Measurements from ENCODE around the gene ACAP2.
A peak's percentile ranks its signal among the peaks of the same experiment; 100 is the strongest.
"Not testable (repeated sequence)": the region's sequence is repeated elsewhere in the genome, so short reads cannot be mapped to it uniquely, and the experiment has no call there.

ACAP2 gene

DNA sequence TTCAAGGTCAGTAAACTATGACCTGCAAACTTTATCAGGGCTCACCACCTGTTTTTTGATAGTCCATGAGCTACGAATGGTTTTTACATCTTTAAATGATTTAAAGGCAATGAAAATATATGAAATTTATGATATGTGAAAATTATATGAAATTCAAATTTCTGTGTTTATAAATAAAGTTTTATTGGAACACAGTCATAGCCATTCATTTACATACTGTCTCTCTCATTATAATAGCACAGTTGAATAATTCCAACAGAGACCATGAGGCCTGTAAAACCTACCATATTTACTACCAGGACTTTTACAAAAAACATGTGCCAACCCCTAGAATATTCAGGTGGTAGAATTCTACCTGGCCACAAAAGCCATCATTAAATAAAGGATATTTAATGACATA is 107.9 kb downstream of the ACAP2 start:
- no peak for FAIRE-seq
- no peak for TF ChIP-seq TAF1 (IDR thresholded peaks at IDR 0.05; ENCODE audit: borderline replicate concordance, low read depth, low read length)
- TF ChIP-seq POLR2A (IDR thresholded peaks at IDR 0.05; ENCODE audit: low read depth, low read length): no peak
- TF ChIP-seq POLR2AphosphoS5 (IDR thresholded peaks at IDR 0.05; ENCODE audit: low read depth, low read length): no peak
- no peak for DNase-seq (ENCODE audit: insufficient read length)

DNA sequence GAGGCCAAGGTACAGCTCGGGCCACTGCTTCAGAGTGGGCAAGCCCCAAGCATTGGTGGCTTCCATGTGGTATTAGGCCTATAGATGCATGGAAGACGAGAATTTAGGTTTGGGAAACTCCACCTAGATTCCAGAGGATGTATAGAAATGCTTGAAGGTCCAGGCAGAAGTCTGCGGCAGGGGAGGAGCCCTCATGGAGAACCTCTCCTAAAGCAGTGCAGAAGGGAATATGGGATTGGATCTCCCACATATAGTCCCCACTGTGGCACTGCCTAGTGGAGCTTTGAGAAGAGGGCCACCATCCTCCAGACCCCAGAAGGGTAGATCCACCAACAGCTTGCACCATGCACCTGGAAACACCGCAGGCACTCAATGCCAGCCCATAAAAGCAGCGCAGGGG is 123.8 kb downstream of the ACAP2 start:
- DNase-seq (ENCODE audit: insufficient read length) (no peak), FAIRE-seq (no peak)
- TF ChIP-seq POLR2A (IDR thresholded peaks at IDR 0.05; ENCODE audit: low read depth, low read length): no peak

DNA sequence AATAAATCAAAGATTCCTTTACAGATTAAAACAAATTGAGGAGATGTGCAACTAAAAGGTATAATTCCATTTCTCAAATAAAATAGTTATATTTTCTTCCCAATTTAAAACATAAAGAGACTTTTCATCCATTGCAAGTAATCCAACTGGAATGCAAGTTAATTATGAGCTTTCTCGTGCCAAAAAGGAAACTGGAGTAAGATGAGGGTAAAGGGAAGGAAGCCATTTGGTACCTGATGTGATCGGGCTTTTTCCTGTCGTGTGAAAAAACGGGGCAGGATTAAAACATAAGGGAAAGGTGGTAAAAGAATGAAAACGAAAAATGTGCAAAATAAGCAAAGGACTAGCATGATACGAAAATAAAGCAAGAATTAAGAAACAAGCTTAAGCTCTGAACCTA is 130.1 kb downstream of the ACAP2 start:
- TF ChIP-seq POLR2A (IDR thresholded peaks at IDR 0.05; ENCODE audit: low read depth, low read length) (no peak), POLR2AphosphoS5 (IDR thresholded peaks at IDR 0.05; ENCODE audit: low read depth, low read length) (no peak), TAF1 (IDR thresholded peaks at IDR 0.05; ENCODE audit: borderline replicate concordance, low read depth, low read length) (no peak)
- peak; percentile 65 for FAIRE-seq
- no peak for DNase-seq (ENCODE audit: insufficient read length)

DNA sequence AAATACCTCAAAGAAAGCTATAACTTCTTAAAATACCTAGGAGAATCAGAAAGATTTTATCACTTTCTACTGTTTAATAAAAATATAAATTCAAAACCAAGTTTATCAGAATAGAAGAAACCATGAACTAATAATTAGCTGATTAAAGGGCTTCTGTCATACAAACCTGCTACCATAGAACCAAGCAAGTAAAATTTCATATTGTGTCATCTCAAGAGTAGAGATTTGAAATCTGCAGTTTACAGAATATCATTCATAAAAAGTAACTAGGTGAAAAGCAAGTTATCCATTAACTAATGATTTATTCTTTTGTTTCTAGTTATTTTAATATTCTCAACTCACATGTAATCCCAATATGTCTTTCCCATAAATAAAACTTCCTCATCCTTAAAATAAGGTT is 135.1 kb downstream of the ACAP2 start:
- FAIRE-seq: no peak
- no peak for DNase-seq (ENCODE audit: insufficient read length)
- TF ChIP-seq POLR2AphosphoS5 (IDR thresholded peaks at IDR 0.05; ENCODE audit: low read depth, low read length): no peak
- no peak for TF ChIP-seq POLR2A (IDR thresholded peaks at IDR 0.05; ENCODE audit: low read depth, low read length)
- no peak for TF ChIP-seq TAF1 (IDR thresholded peaks at IDR 0.05; ENCODE audit: borderline replicate concordance, low read depth, low read length)

DNA sequence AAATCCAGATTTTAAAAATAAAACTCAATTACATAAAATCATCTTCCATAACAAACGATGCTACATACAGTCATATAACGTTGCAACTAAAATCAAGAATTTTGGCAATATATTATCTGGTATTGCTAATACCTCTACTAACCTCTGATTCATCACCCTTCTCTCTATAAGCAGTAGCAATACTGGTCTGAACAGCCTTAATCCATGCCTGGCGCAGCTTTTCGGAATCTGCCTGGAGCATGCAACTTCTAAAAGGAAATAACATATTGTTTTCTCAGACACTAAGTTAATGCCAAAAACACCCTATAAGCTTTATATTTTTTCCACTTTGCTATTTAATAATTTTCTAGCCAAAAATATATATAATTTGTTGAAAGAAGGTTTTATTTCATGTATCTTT is 136.5 kb downstream of the ACAP2 start:
- TF ChIP-seq POLR2A (IDR thresholded peaks at IDR 0.05; ENCODE audit: low read depth, low read length) (no peak), POLR2AphosphoS5 (IDR thresholded peaks at IDR 0.05; ENCODE audit: low read depth, low read length) (no peak), TAF1 (IDR thresholded peaks at IDR 0.05; ENCODE audit: borderline replicate concordance, low read depth, low read length) (no peak)
- DNase-seq (ENCODE audit: insufficient read length) (no peak), FAIRE-seq (no peak)

DNA sequence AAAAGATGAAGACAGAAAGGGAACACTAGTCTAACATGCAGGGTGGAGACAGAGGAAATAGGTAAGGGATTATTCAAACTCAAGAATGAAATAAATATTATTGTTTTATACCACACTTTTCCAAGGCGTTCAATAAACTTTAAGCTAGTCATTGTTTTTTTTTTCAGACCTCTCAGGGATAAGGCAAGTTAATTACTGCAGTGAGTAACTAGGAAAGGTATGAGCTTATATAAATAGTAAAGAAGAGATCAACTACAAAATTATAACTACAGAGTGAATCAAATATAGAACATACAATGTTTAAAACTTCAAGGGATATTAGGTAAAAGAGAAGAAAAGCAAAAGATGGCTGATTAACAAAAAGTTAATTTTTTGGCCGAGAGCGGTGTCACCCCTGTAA is 140.4 kb downstream of the ACAP2 start:
- TF ChIP-seq TAF1 (IDR thresholded peaks at IDR 0.05; ENCODE audit: borderline replicate concordance, low read depth, low read length): no peak
- TF ChIP-seq POLR2A (IDR thresholded peaks at IDR 0.05; ENCODE audit: low read depth, low read length): no peak
- no peak for TF ChIP-seq POLR2AphosphoS5 (IDR thresholded peaks at IDR 0.05; ENCODE audit: low read depth, low read length)
- DNase-seq (ENCODE audit: insufficient read length) (no peak), FAIRE-seq (no peak)

DNA sequence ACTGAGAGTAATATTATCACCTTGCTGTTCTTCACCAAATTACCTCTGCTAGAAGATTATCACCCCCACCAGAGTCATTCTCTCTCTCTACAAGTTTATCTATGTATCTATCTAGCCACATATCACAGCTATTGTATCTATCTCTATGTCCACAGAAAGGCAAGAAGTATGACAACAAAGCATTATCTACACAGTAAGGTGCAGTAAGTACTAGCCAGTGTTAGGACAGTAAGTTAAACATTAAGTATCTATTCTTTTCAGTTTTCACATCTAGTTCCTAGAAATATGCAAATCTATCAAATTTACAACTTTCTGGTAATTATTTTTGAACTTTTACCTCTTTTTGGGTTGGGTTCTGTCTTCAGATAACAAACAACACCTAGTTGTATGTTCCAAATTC is 145.4 kb downstream of the ACAP2 start:
- FAIRE-seq (no peak), DNase-seq (ENCODE audit: insufficient read length) (no peak)
- TF ChIP-seq TAF1 (IDR thresholded peaks at IDR 0.05; ENCODE audit: borderline replicate concordance, low read depth, low read length) (no peak), POLR2AphosphoS5 (IDR thresholded peaks at IDR 0.05; ENCODE audit: low read depth, low read length) (no peak), POLR2A (IDR thresholded peaks at IDR 0.05; ENCODE audit: low read depth, low read length) (no peak)

DNA sequence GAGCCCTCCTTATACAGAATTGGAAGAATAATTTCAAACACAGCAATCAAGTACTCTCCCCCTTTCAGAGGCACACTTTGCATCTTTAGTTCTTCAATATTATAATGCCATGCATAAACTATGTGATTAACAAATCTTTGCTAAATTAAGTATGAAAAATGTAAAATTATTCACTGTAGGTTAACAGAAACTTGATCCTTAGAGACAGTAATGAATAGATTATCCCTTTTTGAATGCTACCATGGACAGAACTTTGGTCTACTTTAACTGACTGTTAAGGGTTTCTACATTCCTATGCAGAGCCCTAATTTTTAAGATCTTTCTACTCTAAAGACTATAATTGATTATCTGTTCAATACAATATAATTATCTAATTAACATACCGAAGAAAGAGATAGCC is 146.2 kb downstream of the ACAP2 start:
- TF ChIP-seq POLR2A (IDR thresholded peaks at IDR 0.05; ENCODE audit: low read depth, low read length): no peak
- TF ChIP-seq TAF1 (IDR thresholded peaks at IDR 0.05; ENCODE audit: borderline replicate concordance, low read depth, low read length): no peak
- TF ChIP-seq POLR2AphosphoS5 (IDR thresholded peaks at IDR 0.05; ENCODE audit: low read depth, low read length): no peak
- FAIRE-seq (no peak), DNase-seq (ENCODE audit: insufficient read length) (no peak)

DNA sequence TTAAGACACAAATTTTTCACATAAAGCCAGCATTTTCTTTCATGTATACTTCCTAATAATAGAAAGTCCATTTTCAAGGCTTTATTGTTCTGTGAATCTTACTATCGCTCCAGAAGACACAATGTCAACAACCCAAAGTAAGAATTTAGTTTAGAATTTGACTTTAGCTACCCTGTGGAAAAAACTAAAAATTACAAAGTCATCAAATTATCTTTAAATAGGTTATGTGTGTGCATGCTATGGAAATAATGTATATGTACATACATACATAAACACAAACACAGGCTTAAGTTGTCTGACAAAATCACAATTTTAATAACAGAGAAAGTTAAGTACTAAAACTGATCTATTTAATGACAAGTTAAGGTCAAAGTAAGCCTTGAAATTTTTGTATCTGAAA is 151.7 kb downstream of the ACAP2 start:
- DNase-seq (ENCODE audit: insufficient read length) (no peak), FAIRE-seq (no peak)
- no peak for TF ChIP-seq POLR2A (IDR thresholded peaks at IDR 0.05; ENCODE audit: low read depth, low read length)
- no peak for TF ChIP-seq TAF1 (IDR thresholded peaks at IDR 0.05; ENCODE audit: borderline replicate concordance, low read depth, low read length)
- TF ChIP-seq POLR2AphosphoS5 (IDR thresholded peaks at IDR 0.05; ENCODE audit: low read depth, low read length): no peak

DNA sequence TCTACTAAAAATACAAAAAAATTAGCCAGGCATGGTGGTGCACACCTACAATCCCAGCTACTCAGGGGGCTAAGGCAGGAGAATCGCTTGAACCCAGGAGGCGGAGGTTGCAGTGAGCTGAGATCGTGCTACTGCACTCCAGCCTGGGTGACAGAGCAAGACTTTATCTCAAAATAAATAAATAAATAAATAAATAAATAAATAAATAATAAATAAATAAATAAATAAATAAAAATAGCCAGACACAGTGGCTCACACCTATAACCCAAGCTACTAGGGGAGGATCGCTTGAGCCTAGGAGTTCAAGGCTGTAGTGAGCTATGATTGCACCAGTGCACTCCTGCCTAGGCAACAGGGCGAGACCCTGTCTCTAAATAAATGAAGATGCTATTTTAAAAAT is 152.2 kb downstream of the ACAP2 start:
- FAIRE-seq; DNase-seq (ENCODE audit: insufficient read length): not testable (repeated sequence)

DNA sequence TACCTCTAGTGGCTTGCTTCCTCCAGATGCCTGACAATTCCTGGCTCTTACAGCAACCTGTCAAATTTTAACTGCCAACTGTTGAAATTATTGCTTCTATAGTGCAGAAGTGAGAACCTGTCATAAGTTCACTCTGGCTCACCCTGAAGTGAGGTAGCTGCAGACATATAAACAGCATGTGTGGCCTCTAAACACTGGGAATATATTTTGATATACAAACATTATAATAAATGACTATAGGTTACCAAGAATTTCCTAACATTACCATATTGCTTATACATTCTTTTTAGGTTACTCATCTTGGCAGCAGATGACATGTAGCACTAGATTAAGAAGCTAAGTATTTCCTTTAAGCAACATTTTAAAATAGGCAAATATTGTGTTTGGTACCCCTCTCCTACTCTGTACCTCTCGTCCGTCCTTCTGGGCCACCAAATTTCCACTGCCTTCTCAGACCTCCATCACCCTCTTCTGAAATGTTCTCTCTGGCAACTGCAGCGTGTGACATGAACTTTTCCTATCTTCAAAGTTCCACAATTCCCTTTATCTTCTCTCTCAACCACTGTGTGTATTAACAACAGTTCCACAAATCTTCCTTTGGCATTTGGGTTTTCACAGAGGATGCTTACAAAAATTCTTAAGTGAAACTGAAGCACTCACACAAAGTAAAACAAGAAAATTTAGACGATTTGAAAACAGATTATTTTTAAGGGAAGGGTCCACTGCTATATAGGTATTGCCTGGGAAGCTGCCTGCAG is 156.5 kb downstream of the ACAP2 start:
- no peak for TF ChIP-seq POLR2AphosphoS5 (IDR thresholded peaks at IDR 0.05; ENCODE audit: low read depth, low read length)
- no peak for TF ChIP-seq POLR2A (IDR thresholded peaks at IDR 0.05; ENCODE audit: low read depth, low read length)
- no peak for TF ChIP-seq TAF1 (IDR thresholded peaks at IDR 0.05; ENCODE audit: borderline replicate concordance, low read depth, low read length)
- no peak for FAIRE-seq
- no peak for DNase-seq (ENCODE audit: insufficient read length)

DNA sequence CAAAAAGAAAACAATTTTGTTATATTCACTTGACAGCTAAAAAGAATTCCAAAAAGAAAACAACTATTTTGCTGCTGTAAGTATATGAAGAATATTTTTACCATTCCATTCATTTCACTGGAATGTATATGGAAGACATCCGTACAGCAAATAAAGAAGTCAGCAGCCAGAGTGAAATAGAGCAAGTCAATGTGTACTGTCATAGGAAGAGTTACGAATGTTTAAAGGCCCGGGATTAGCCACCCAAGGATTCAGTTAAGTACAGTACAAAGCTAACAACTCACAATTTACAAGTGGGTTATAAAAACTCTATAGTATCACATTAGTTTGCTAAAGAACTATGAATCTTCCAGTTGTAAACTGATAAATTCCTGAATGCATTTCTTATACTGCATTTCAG is 157.4 kb downstream of the ACAP2 start:
- TF ChIP-seq POLR2A (IDR thresholded peaks at IDR 0.05; ENCODE audit: low read depth, low read length) (no peak), TAF1 (IDR thresholded peaks at IDR 0.05; ENCODE audit: borderline replicate concordance, low read depth, low read length) (no peak)
- DNase-seq (ENCODE audit: insufficient read length): no peak
- FAIRE-seq: no peak

DNA sequence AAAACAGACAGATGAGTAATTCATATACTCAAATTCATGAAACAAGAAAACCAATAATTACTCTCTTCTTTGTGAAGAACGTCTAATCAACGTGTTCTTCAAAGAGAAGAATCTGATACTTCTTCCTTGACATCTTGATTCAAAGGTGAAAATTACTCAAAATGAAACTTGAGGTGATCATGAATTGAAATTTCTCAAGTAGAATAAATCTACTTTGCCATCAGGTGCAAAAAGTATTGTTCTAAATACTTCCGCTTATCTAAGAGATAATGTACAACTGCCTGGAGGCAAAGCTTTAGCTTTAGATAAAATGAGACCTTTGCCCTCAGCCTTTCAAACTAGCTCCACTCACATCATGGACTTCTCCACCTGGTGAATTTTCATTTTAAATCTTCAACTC is 158.0 kb downstream of the ACAP2 start:
- FAIRE-seq (no peak), DNase-seq (ENCODE audit: insufficient read length) (no peak)
- no peak for TF ChIP-seq POLR2AphosphoS5 (IDR thresholded peaks at IDR 0.05; ENCODE audit: low read depth, low read length)

All from GM12892 (cell line).